Thyroid gland (tissue), 4 donors: ENCODE data around the gene TSPY3. TPM values are rescaled to one million over a fixed set of nuclear protein-coding genes. Genes with fewer than 3 reads are reported as not detected.
"Not testable (repeated sequence)": the region's sequence is repeated elsewhere in the genome, so short reads cannot be mapped to it uniquely, and the experiment has no call there.

Experiments
- DNase-seq, 2 donors: peaks; one replicate each; pipeline ENCODE4 v3.0.0-alpha.2; 2019
- H3K27ac ChIP-seq, 3 donors: fragments of 200-600 bp; sonication (generic); 1 replicate in 2 of 3; 2 replicates in 1 of 3; pipeline ENCODE4 v1.5.1; 2016 to 2019; ENCODE audit warnings: mild to moderate bottlenecking in 1 of 3, moderate library complexity in 1 of 3
- H3K27me3 ChIP-seq: fragments of 200-600 bp; sonication (generic); one replicate; pipeline ENCODE4 v1.5.1; 2019
- H3K36me3 ChIP-seq, 2 donors: fragments of 200-600 bp; sonication (generic); one replicate each; pipeline ENCODE4 v1.5.1; 2016 to 2019
- H3K4me1 ChIP-seq, 2 donors: fragments of 200-600 bp; sonication (generic); one replicate each; pipeline ENCODE4 v1.5.1; 2017 to 2019
- H3K4me3 ChIP-seq, 3 donors: fragments of 200-600 bp; sonication (generic); replicated peaks in 1 of 3; 1 replicate in 2 of 3; 2 replicates in 1 of 3; pipeline ENCODE4 v1.5.1; 2016; ENCODE audit warnings: mild to moderate bottlenecking in 1 of 3
- H3K9me3 ChIP-seq: fragments of 200-600 bp; sonication (generic); one replicate; pipeline ENCODE4 v1.5.1; 2017
- WGBS, 2 donors: methylation state at CpG; one replicate each; pipeline ENCODE4 v1.1.5; 2017; 5-methylcytosine and 5-hydroxymethylcytosine counted together
- intact Hi-C: fragments of 100-400 bp; cut with DNase I; formaldehyde crosslinking; loops from one replicate; pipeline ENCODE4 v1.15.1; 2023
- total RNA-seq, 4 donors: library from RNA; depleted of rRNA; stranded (reverse); fragments of >200 nt; gene quantifications; one replicate each; pipeline ENCODE4 v1.2.3, GENCODE V29; 2016

Gene TSPY3, protein sequence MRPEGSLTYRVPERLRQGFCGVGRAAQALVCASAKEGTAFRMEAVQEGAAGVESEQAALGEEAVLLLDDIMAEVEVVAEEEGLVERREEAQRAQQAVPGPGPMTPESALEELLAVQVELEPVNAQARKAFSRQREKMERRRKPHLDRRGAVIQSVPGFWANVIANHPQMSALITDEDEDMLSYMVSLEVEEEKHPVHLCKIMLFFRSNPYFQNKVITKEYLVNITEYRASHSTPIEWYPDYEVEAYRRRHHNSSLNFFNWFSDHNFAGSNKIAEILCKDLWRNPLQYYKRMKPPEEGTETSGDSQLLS
- total RNA-seq, result not detected

DNA sequence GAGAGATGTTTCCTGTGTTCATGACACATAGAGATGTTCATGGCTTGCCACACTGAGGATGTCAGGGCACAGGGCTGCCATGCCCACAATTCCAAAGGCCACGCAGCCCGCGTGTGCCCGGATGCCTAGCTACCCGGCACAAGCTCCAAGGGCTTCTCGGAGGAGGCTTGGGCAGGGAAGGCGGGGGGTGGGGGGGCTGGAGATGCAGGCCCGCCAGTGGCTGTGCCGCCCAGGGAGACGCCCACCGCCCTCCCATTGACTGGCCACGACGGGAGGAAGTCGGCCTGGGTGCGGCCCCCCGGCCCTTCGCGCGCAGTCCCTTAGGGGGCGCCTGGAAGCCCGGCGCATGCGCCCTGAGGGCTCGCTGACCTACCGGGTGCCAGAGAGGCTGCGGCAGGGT, at the start of gene TSPY3:
Gene TSPY3, plus strand, starts transcription at position 301 of the 400 bp plus-strand sequence. Its CDS starts 46 bp downstream, at position 347.
- H3K4me3 ChIP-seq, intact Hi-C loops, H3K27ac ChIP-seq, H3K36me3 ChIP-seq, H3K27me3 ChIP-seq, H3K4me1 ChIP-seq, H3K9me3 ChIP-seq, DNase-seq: not testable (repeated sequence)
- no CpG with 5 or more reads among the region's 26 CpGs for WGBS, 2 donors

DNA sequence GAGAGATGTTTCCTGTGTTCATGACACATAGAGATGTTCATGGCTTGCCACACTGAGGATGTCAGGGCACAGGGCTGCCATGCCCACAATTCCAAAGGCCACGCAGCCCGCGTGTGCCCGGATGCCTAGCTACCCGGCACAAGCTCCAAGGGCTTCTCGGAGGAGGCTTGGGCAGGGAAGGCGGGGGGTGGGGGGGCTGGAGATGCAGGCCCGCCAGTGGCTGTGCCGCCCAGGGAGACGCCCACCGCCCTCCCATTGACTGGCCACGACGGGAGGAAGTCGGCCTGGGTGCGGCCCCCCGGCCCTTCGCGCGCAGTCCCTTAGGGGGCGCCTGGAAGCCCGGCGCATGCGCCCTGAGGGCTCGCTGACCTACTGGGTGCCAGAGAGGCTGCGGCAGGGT, 40.7 kb upstream of the TSPY3 start, which contains the start of gene TSPY8:
Gene TSPY8, plus strand, starts transcription at position 301 of the 400 bp plus-strand sequence. Its CDS starts 46 bp downstream, at position 347.
- not testable (repeated sequence) for DNase-seq, H3K4me1 ChIP-seq

DNA sequence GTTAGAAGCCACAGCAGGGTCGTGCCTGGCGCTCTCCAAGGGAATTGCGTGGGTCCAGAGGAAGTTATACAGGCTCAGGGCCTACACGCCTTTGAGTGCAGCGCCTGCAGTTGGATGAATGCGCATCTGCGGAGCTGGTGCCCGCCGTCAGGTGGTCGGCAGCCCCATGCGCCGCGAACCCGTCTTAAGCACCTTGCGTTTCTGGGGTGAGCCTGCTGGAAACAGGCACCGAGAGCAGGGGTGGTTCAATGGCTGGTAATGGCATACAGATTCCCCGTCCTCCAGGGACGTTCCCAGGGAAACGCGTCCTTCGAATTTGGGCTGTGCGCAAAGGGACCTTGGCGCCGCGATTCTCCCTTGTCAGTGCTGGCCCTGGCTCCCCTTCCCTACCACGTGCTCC, 1.7 kb upstream of the TSPY3 start:
- H3K27me3 ChIP-seq, intact Hi-C loops, H3K36me3 ChIP-seq, DNase-seq, H3K4me1 ChIP-seq, H3K27ac ChIP-seq, H3K4me3 ChIP-seq, H3K9me3 ChIP-seq: not testable (repeated sequence)
- WGBS, 2 donors, result 94% methylated on average over 10 of the region's 26 CpGs; no CpG with 5 or more reads in 1 of the 2 donors

More for the DNA sequence above, 40.7 kb upstream of the TSPY3 start, which contains the start of gene TSPY8:
- H3K27ac ChIP-seq, H3K36me3 ChIP-seq, H3K4me3 ChIP-seq, H3K27me3 ChIP-seq, H3K9me3 ChIP-seq, intact Hi-C loops: not testable (repeated sequence)
- WGBS, 2 donors, result no CpG with 5 or more reads among the region's 25 CpGs

Other genes with a start within 250 kb of the TSPY3 start
- not detected for gene TSPY4, start 61.0 kb upstream of the TSPY3 start, total RNA-seq
- gene TSPY8, start 40.6 kb upstream of the TSPY3 start, total RNA-seq, result not detected
- not detected for gene TSPY1, start 68.5 kb downstream of the TSPY3 start, total RNA-seq
- not detected for gene TSPY9, start 88.8 kb downstream of the TSPY3 start, total RNA-seq
- gene TSPY10, start 129.5 kb downstream of the TSPY3 start, total RNA-seq, result not detected